Measurements from ENCODE around the gene HSPA12B.
A peak's percentile ranks its signal among the peaks of the same experiment; 100 is the strongest.

The HSPA12B gene

GRCh38 chr20:3732327-3733118 is at the start of gene HSPA12B:
TSS of gene HSPA12B (plus strand) at chr20:3732685. CDS start at chr20:3738675, 5,990 bp downstream.
- ATAC-seq (replicated peaks; ENCODE audit: extremely low read depth, poor library complexity, severe bottlenecking): no peak
- Mint-ChIP-seq H3K27ac (ENCODE audit: low read depth) (peak within 1 kb of the TSS; percentile 19), H3K4me1 (no peaks in the 10 kb centered on the region), H3K4me3 (no peak within 1 kb of the TSS), H3K27me3 (peaks cover 56% of the 10 kb centered on the region), H3K9me3 (no peaks in the 10 kb centered on the region), H3K36me3 (ENCODE audit: insufficient read depth) (no peaks in the 10 kb centered on the region)
- DNase-seq (ENCODE audit: low spot score in 2 of 2): no peak

- no peak for DNase-seq (ENCODE audit: low spot score in 2 of 2)
- peaks cover 66% of the 10 kb centered on the region for H3K27me3 Mint-ChIP-seq
Observed at GRCh38 chr20:3685341-3685740, 47.1 kb upstream of the HSPA12B start.

GRCh38 chr20:3686421-3686820 is 46.1 kb upstream of the HSPA12B start:
- H3K9me3 Mint-ChIP-seq: no peaks in the 10 kb centered on the region
- H3K27me3 Mint-ChIP-seq: peaks cover 55% of the 10 kb centered on the region
- ATAC-seq (replicated peaks; ENCODE audit: extremely low read depth, poor library complexity, severe bottlenecking): no peak
- H3K4me1 Mint-ChIP-seq: no peaks in the 10 kb centered on the region
- H3K36me3 Mint-ChIP-seq (ENCODE audit: insufficient read depth): no peaks in the 10 kb centered on the region
- no peak overlapping the region for H3K4me3 Mint-ChIP-seq
- no peak for DNase-seq (ENCODE audit: low spot score in 2 of 2)
- H3K27ac Mint-ChIP-seq (ENCODE audit: low read depth): no peak overlapping the region

More at GRCh38 chr20:3685341-3685740, 47.1 kb upstream of the HSPA12B start:
- Mint-ChIP-seq H3K36me3 (ENCODE audit: insufficient read depth) (peaks cover under 1% of the 10 kb centered on the region), H3K27ac (ENCODE audit: low read depth) (no peak overlapping the region), H3K4me1 (no peaks in the 10 kb centered on the region), H3K4me3 (no peak overlapping the region), H3K9me3 (no peaks in the 10 kb centered on the region)
- ATAC-seq (replicated peaks; ENCODE audit: extremely low read depth, poor library complexity, severe bottlenecking): no peak

GRCh38 chr20:3686867-3687321 is 45.6 kb upstream of the HSPA12B start:
- no peaks in the 10 kb centered on the region for H3K36me3 Mint-ChIP-seq (ENCODE audit: insufficient read depth)
- no peaks in the 10 kb centered on the region for H3K4me1 Mint-ChIP-seq
- H3K9me3 Mint-ChIP-seq: no peaks in the 10 kb centered on the region
- no peak for DNase-seq (ENCODE audit: low spot score in 2 of 2)
- no peak overlapping the region for H3K27ac Mint-ChIP-seq (ENCODE audit: low read depth)
- H3K27me3 Mint-ChIP-seq: peaks cover 52% of the 10 kb centered on the region
- no peak overlapping the region for H3K4me3 Mint-ChIP-seq
- ATAC-seq (replicated peaks; ENCODE audit: extremely low read depth, poor library complexity, severe bottlenecking): no peak

- no peaks in the 10 kb centered on the region for H3K4me1 Mint-ChIP-seq
- no peak overlapping the region for H3K27ac Mint-ChIP-seq (ENCODE audit: low read depth)
- no peak for DNase-seq (ENCODE audit: low spot score in 2 of 2)
- no peaks in the 10 kb centered on the region for H3K9me3 Mint-ChIP-seq
- H3K27me3 Mint-ChIP-seq: peaks cover 52% of the 10 kb centered on the region
- no peak for ATAC-seq (replicated peaks; ENCODE audit: extremely low read depth, poor library complexity, severe bottlenecking)
- no peaks in the 10 kb centered on the region for H3K36me3 Mint-ChIP-seq (ENCODE audit: insufficient read depth)
- H3K4me3 Mint-ChIP-seq: no peak overlapping the region
Observed at GRCh38 chr20:3687655-3688054, 44.8 kb upstream of the HSPA12B start.

GRCh38 chr20:3689978-3690377 is 42.5 kb upstream of the HSPA12B start:
- peaks cover 32% of the 10 kb centered on the region for H3K27me3 Mint-ChIP-seq
- no peak overlapping the region for H3K27ac Mint-ChIP-seq (ENCODE audit: low read depth)
- no peaks in the 10 kb centered on the region for H3K36me3 Mint-ChIP-seq (ENCODE audit: insufficient read depth)
- H3K4me3 Mint-ChIP-seq: no peak overlapping the region
- no peaks in the 10 kb centered on the region for H3K4me1 Mint-ChIP-seq
- H3K9me3 Mint-ChIP-seq: no peaks in the 10 kb centered on the region
- ATAC-seq (replicated peaks; ENCODE audit: extremely low read depth, poor library complexity, severe bottlenecking): no peak
- DNase-seq (ENCODE audit: low spot score in 2 of 2): no peak

GRCh38 chr20:3690413-3690812 is 42.1 kb upstream of the HSPA12B start:
- no peak for DNase-seq (ENCODE audit: low spot score in 2 of 2)
- no peaks in the 10 kb centered on the region for H3K4me1 Mint-ChIP-seq
- H3K27ac Mint-ChIP-seq (ENCODE audit: low read depth): no peak overlapping the region
- peaks cover 28% of the 10 kb centered on the region for H3K27me3 Mint-ChIP-seq
- no peaks in the 10 kb centered on the region for H3K36me3 Mint-ChIP-seq (ENCODE audit: insufficient read depth)
- no peak for ATAC-seq (replicated peaks; ENCODE audit: extremely low read depth, poor library complexity, severe bottlenecking)
- H3K4me3 Mint-ChIP-seq: no peak overlapping the region
- no peaks in the 10 kb centered on the region for H3K9me3 Mint-ChIP-seq

- H3K4me1 Mint-ChIP-seq: no peaks in the 10 kb centered on the region
- H3K4me3 Mint-ChIP-seq: no peak overlapping the region
- ATAC-seq (replicated peaks; ENCODE audit: extremely low read depth, poor library complexity, severe bottlenecking): no peak
Observed at GRCh38 chr20:3691306-3691705, 41.2 kb upstream of the HSPA12B start.

GRCh38 chr20:3691897-3692296 is 40.6 kb upstream of the HSPA12B start:
- DNase-seq (ENCODE audit: low spot score in 2 of 2) (no peak), ATAC-seq (replicated peaks; ENCODE audit: extremely low read depth, poor library complexity, severe bottlenecking) (no peak)
- no peaks in the 10 kb centered on the region for H3K36me3 Mint-ChIP-seq (ENCODE audit: insufficient read depth)
- H3K27me3 Mint-ChIP-seq: peaks cover 13% of the 10 kb centered on the region
- no peak overlapping the region for H3K4me3 Mint-ChIP-seq
- no peak overlapping the region for H3K27ac Mint-ChIP-seq (ENCODE audit: low read depth)
- H3K4me1 Mint-ChIP-seq: no peaks in the 10 kb centered on the region
- no peaks in the 10 kb centered on the region for H3K9me3 Mint-ChIP-seq

More at GRCh38 chr20:3691306-3691705, 41.2 kb upstream of the HSPA12B start:
- H3K27me3 Mint-ChIP-seq: peaks cover 19% of the 10 kb centered on the region
- DNase-seq (ENCODE audit: low spot score in 2 of 2): no peak
- H3K27ac Mint-ChIP-seq (ENCODE audit: low read depth): no peak overlapping the region
- no peaks in the 10 kb centered on the region for H3K9me3 Mint-ChIP-seq
- no peaks in the 10 kb centered on the region for H3K36me3 Mint-ChIP-seq (ENCODE audit: insufficient read depth)

GRCh38 chr20:3692706-3693294 is 39.7 kb upstream of the HSPA12B start:
- no peaks in the 10 kb centered on the region for H3K4me1 Mint-ChIP-seq

GRCh38 chr20:3693376-3693775 is 39.1 kb upstream of the HSPA12B start:
- H3K27ac Mint-ChIP-seq (ENCODE audit: low read depth): no peak overlapping the region
- no peaks in the 10 kb centered on the region for H3K36me3 Mint-ChIP-seq (ENCODE audit: insufficient read depth)
- H3K27me3 Mint-ChIP-seq: no peaks in the 10 kb centered on the region
- DNase-seq (ENCODE audit: low spot score in 2 of 2) (no peak), ATAC-seq (replicated peaks; ENCODE audit: extremely low read depth, poor library complexity, severe bottlenecking) (no peak)
- H3K9me3 Mint-ChIP-seq: no peaks in the 10 kb centered on the region
- H3K4me1 Mint-ChIP-seq: no peaks in the 10 kb centered on the region
- no peak overlapping the region for H3K4me3 Mint-ChIP-seq

More at GRCh38 chr20:3692706-3693294, 39.7 kb upstream of the HSPA12B start:
- peaks cover 4% of the 10 kb centered on the region for H3K27me3 Mint-ChIP-seq
- H3K9me3 Mint-ChIP-seq: no peaks in the 10 kb centered on the region
- no peak for DNase-seq (ENCODE audit: low spot score in 2 of 2)
- no peak overlapping the region for H3K4me3 Mint-ChIP-seq
- H3K36me3 Mint-ChIP-seq (ENCODE audit: insufficient read depth): no peaks in the 10 kb centered on the region
- no peak overlapping the region for H3K27ac Mint-ChIP-seq (ENCODE audit: low read depth)
- ATAC-seq (replicated peaks; ENCODE audit: extremely low read depth, poor library complexity, severe bottlenecking): no peak

GRCh38 chr20:3694864-3695263 is 37.6 kb upstream of the HSPA12B start:
- Mint-ChIP-seq H3K9me3 (no peaks in the 10 kb centered on the region), H3K36me3 (ENCODE audit: insufficient read depth) (no peaks in the 10 kb centered on the region), H3K27me3 (no peaks in the 10 kb centered on the region), H3K27ac (ENCODE audit: low read depth) (no peak overlapping the region), H3K4me3 (no peak overlapping the region), H3K4me1 (no peaks in the 10 kb centered on the region)
- ATAC-seq (replicated peaks; ENCODE audit: extremely low read depth, poor library complexity, severe bottlenecking) (no peak), DNase-seq (ENCODE audit: low spot score in 2 of 2) (no peak)

GRCh38 chr20:3696200-3696599 is 36.3 kb upstream of the HSPA12B start:
- no peak for DNase-seq (ENCODE audit: low spot score in 2 of 2)
- H3K27ac Mint-ChIP-seq (ENCODE audit: low read depth): no peak overlapping the region
- no peaks in the 10 kb centered on the region for H3K27me3 Mint-ChIP-seq
- H3K36me3 Mint-ChIP-seq (ENCODE audit: insufficient read depth): no peaks in the 10 kb centered on the region
- no peaks in the 10 kb centered on the region for H3K9me3 Mint-ChIP-seq
- no peaks in the 10 kb centered on the region for H3K4me1 Mint-ChIP-seq
- no peak overlapping the region for H3K4me3 Mint-ChIP-seq
- no peak for ATAC-seq (replicated peaks; ENCODE audit: extremely low read depth, poor library complexity, severe bottlenecking)

Measured in central memory CD8-positive, alpha-beta T cell (primary cell).